ENCODE data around the gene PRKG1. TPM values are rescaled to one million over a fixed set of nuclear protein-coding genes. Genes with fewer than 3 reads are reported as not detected.

The PRKG1 gene
- polyA plus RNA-seq (2013, experiment 1 of 2), result 5.4 TPM
- polyA plus RNA-seq (2013, experiment 2 of 2), result 7.8 TPM

DNA sequence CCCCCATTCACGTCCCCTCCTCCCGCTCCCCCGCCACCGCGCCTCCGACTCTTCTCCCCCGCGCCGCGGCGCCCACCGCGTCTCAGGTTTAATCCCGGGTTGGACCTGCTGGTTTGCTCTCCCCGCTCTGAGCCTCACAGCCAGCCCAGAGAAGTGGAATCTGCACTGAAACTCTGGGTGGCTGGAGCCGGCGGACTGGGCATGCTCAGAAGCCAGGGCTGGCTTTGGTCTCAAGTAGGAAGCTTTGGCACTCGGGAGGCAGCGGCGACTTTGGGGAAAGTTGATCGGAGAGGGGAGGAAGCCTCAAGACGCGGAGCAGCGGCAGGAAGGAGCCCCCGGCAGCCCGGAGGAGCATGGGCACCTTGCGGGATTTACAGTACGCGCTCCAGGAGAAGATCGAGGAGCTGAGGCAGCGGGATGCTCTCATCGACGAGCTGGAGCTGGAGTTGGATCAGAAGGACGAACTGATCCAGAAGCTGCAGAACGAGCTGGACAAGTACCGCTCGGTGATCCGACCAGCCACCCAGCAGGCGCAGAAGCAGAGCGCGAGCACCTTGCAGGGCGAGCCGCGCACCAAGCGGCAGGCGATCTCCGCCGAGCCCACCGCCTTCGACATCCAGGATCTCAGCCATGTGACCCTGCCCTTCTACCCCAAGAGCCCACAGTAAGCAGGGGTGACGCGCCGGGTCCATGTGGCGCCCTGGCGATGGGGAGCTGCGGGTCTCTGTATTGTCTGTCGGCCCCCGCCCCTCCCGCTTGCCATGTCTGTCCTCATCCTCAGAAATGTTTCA, at the start of gene PRKG1:
PRKG1 (plus strand) TSS at position 250 of the 791 bp plus-strand sequence.
- no peaks in the 10 kb centered on the region for H3K36me3 ChIP-seq (ENCODE audit: insufficient read depth, low read length)
- no peaks in the 10 kb centered on the region for H3K9me3 ChIP-seq (ENCODE audit: insufficient read depth, low read depth, low read length)
- peak within 1 kb of the TSS; percentile 64 for H3K9ac ChIP-seq (ENCODE audit: low read depth, low read length)
- peak within 1 kb of the TSS; percentile 26; the same call in 1 of the 2 replicates for H3K27ac ChIP-seq (ENCODE audit: low read depth, low read length)
- under 1% methylated on average over 59 of the region's 59 CpGs for WGBS
- peak within 1 kb of the TSS; percentile 71 for H3K4me3 ChIP-seq (ENCODE audit: low read length)
- H3K4me1 ChIP-seq (ENCODE audit: insufficient read depth, low read length), result peaks cover 14% of the 10 kb centered on the region; the same call in 1 of the 2 replicates
- H3K27me3 ChIP-seq (ENCODE audit: insufficient read depth, low read length), result peaks cover 39% of the 10 kb centered on the region

DNA sequence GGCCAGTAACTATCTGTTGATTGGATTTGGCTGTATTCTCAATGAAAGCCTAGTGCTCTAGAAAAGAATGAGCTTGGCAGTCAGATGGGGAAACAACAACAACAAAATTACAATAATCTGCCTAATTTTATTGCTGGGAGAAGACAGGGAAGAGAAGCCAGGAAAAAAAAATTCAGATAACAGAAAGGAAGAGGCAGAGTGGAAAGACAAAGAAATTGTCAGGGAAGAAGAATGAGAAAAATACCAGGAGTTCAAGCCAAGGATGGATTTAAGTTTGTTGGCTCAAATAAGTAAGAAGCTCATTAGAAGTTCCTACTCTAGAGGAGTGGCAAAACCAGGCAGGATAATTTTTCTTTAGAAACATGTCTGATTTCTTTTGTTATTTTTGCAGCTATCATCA, 45.9 kb upstream of the PRKG1 start:
- Histone ChIP-seq H3K36me3 (ENCODE audit: insufficient read depth, low read length) (no peaks in the 10 kb centered on the region), H3K4me3 (ENCODE audit: low read length) (no peak overlapping the region), H3K27ac (ENCODE audit: low read depth, low read length) (no peak overlapping the region), H3K4me1 (ENCODE audit: insufficient read depth, low read length) (peaks cover 4% of the 10 kb centered on the region), H3K9ac (ENCODE audit: low read depth, low read length) (no peak overlapping the region), H3K27me3 (ENCODE audit: insufficient read depth, low read length) (no peaks in the 10 kb centered on the region), H3K9me3 (ENCODE audit: insufficient read depth, low read depth, low read length) (no peaks in the 10 kb centered on the region)

DNA sequence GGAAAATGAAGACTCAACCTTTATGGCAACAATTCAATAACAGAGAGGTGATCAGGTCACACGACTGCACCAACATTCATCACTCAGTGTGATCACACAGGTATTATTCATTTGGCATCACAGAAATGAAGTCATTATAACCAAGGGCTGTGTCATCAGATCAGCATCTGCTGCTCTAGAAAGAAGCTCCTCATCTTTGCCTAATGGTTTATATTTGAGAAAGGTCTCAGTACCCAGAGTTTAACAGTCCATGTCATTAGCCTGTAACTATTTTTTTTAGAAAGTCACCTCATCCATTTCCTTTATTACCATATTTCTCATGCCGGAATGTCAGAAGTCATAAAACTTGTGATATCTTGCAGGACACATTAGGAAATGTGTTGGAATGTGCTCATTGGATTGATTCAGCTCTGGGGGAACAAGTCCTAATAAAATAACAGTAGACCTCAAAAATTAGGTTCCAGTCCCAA, 45.1 kb upstream of the PRKG1 start:
- H3K27ac ChIP-seq (ENCODE audit: low read depth, low read length), result no peak overlapping the region
- no peaks in the 10 kb centered on the region for H3K36me3 ChIP-seq (ENCODE audit: insufficient read depth, low read length)
- WGBS, result 97% methylated on average over 2 of the region's 2 CpGs
- H3K4me1 ChIP-seq (ENCODE audit: insufficient read depth, low read length), result peaks cover 12% of the 10 kb centered on the region
- no peaks in the 10 kb centered on the region for H3K9me3 ChIP-seq (ENCODE audit: insufficient read depth, low read depth, low read length)
- H3K4me3 ChIP-seq (ENCODE audit: low read length), result no peak overlapping the region
- H3K9ac ChIP-seq (ENCODE audit: low read depth, low read length), result no peak overlapping the region
- H3K27me3 ChIP-seq (ENCODE audit: insufficient read depth, low read length), result no peaks in the 10 kb centered on the region

DNA sequence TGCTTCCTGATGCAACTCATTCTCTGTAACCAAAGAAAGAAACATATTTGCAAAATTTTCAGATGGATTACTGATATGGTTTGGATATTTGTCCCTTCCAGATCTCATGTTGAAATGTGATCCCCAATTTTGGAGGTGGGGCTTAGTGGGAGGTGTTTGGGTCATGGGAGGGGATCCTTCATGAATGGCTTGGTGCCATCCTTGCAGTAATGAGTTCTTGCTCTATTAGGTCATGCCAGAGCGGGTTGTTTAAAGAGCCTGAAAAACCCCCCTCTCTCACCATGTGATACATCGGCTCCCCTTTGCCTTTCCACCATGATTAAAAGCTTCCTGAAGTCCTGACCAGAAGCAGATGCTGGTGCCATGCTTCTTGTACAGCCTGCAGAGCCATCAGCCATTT, 43.8 kb upstream of the PRKG1 start:
- Histone ChIP-seq H3K36me3 (ENCODE audit: insufficient read depth, low read length) (no peaks in the 10 kb centered on the region), H3K9ac (ENCODE audit: low read depth, low read length) (no peak overlapping the region), H3K27me3 (ENCODE audit: insufficient read depth, low read length) (no peaks in the 10 kb centered on the region), H3K4me1 (ENCODE audit: insufficient read depth, low read length) (peaks cover 22% of the 10 kb centered on the region), H3K4me3 (ENCODE audit: low read length) (no peak overlapping the region), H3K27ac (ENCODE audit: low read depth, low read length) (no peak overlapping the region), H3K9me3 (ENCODE audit: insufficient read depth, low read depth, low read length) (no peaks in the 10 kb centered on the region)
- WGBS, result 87% methylated on average over 2 of the region's 2 CpGs

DNA sequence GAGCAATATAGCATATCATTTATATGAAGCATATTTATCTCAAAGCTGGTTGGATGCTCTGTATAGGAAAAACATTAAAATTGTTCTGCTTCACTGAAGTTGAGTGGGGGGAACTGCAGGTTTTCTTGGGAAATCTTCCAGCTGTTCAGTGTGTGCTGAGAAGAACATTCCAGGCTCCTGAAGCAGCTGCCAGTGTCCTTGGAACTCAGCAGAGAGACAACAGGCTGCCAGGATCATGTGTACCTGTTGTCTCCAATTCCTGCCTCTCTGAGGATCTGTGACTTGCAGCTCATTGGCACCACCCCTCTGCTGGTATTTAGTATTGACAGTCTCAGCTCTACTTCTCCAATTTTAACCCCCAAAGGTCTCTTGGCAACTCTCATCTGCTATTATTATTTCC, 42.3 kb upstream of the PRKG1 start:
- no peaks in the 10 kb centered on the region for H3K27me3 ChIP-seq (ENCODE audit: insufficient read depth, low read length)
- H3K9ac ChIP-seq (ENCODE audit: low read depth, low read length), result no peak overlapping the region
- no peaks in the 10 kb centered on the region for H3K36me3 ChIP-seq (ENCODE audit: insufficient read depth, low read length)
- H3K27ac ChIP-seq (ENCODE audit: low read depth, low read length), result no peak overlapping the region
- H3K9me3 ChIP-seq (ENCODE audit: insufficient read depth, low read depth, low read length), result no peaks in the 10 kb centered on the region
- no peak overlapping the region for H3K4me3 ChIP-seq (ENCODE audit: low read length)
- H3K4me1 ChIP-seq (ENCODE audit: insufficient read depth, low read length), result peaks cover 30% of the 10 kb centered on the region

GRCh38 chr10:51034769-51035168, 39.5 kb upstream of the PRKG1 start:
- no peaks in the 10 kb centered on the region for H3K9me3 ChIP-seq (ENCODE audit: insufficient read depth, low read depth, low read length)
- no peaks in the 10 kb centered on the region for H3K36me3 ChIP-seq (ENCODE audit: insufficient read depth, low read length)
- 79% methylated on average over 4 of the region's 4 CpGs for WGBS
- H3K9ac ChIP-seq (ENCODE audit: low read depth, low read length), result no peak overlapping the region
- H3K4me3 ChIP-seq (ENCODE audit: low read length), result no peak overlapping the region
- no peak overlapping the region for H3K27ac ChIP-seq (ENCODE audit: low read depth, low read length)
- H3K27me3 ChIP-seq (ENCODE audit: insufficient read depth, low read length), result no peaks in the 10 kb centered on the region
- H3K4me1 ChIP-seq (ENCODE audit: insufficient read depth, low read length), result peaks cover 30% of the 10 kb centered on the region

- Histone ChIP-seq H3K27ac (ENCODE audit: low read depth, low read length) (no peak overlapping the region), H3K36me3 (ENCODE audit: insufficient read depth, low read length) (no peaks in the 10 kb centered on the region), H3K9me3 (ENCODE audit: insufficient read depth, low read depth, low read length) (no peaks in the 10 kb centered on the region), H3K4me3 (ENCODE audit: low read length) (no peak overlapping the region), H3K4me1 (ENCODE audit: insufficient read depth, low read length) (peaks cover 30% of the 10 kb centered on the region), H3K9ac (ENCODE audit: low read depth, low read length) (no peak overlapping the region), H3K27me3 (ENCODE audit: insufficient read depth, low read length) (no peaks in the 10 kb centered on the region)
- 85% methylated on average over 4 of the region's 4 CpGs for WGBS
Observed at GRCh38 chr10:51035344-51035743, 38.9 kb upstream of the PRKG1 start.

DNA sequence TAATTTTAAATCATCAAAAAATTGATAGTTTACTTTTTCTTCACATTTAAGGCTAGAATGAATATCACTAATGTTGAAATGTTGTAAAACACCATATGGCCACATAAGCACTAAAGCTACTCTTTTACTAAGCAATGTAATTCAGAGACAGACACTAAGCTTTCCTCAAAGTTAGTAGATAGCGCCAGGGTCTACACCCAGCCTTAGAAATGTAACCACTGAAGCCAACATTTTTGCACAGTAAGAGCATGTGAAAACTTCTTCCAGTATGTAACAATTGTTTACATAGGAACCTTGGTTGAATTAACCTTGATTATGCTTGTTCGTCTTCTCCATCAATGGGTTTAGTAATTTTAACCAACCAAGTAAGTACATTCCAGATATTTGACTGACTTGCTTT, 28.4 kb upstream of the PRKG1 start:
- Histone ChIP-seq H3K9me3 (ENCODE audit: insufficient read depth, low read depth, low read length) (no peaks in the 10 kb centered on the region), H3K36me3 (ENCODE audit: insufficient read depth, low read length) (no peaks in the 10 kb centered on the region), H3K9ac (ENCODE audit: low read depth, low read length) (no peak overlapping the region), H3K27me3 (ENCODE audit: insufficient read depth, low read length) (no peaks in the 10 kb centered on the region), H3K27ac (ENCODE audit: low read depth, low read length) (no peak overlapping the region), H3K4me3 (ENCODE audit: low read length) (no peak overlapping the region), H3K4me1 (ENCODE audit: insufficient read depth, low read length) (no peaks in the 10 kb centered on the region)
- WGBS, result 98% methylated on average over 2 of the region's 2 CpGs

- no peak overlapping the region for H3K4me3 ChIP-seq (ENCODE audit: low read length)
- no peaks in the 10 kb centered on the region for H3K9me3 ChIP-seq (ENCODE audit: insufficient read depth, low read depth, low read length)
- no peak overlapping the region for H3K27ac ChIP-seq (ENCODE audit: low read depth, low read length)
- WGBS, result 94% methylated on average over 6 of the region's 6 CpGs
- H3K4me1 ChIP-seq (ENCODE audit: insufficient read depth, low read length), result no peaks in the 10 kb centered on the region
- H3K9ac ChIP-seq (ENCODE audit: low read depth, low read length), result no peak overlapping the region
- no peaks in the 10 kb centered on the region for H3K27me3 ChIP-seq (ENCODE audit: insufficient read depth, low read length)
- H3K36me3 ChIP-seq (ENCODE audit: insufficient read depth, low read length), result no peaks in the 10 kb centered on the region
Observed at GRCh38 chr10:51046654-51047053, 27.6 kb upstream of the PRKG1 start.

GRCh38 chr10:51047857-51048256, 26.4 kb upstream of the PRKG1 start:
- H3K4me1 ChIP-seq (ENCODE audit: insufficient read depth, low read length), result no peaks in the 10 kb centered on the region
- no peak overlapping the region for H3K27ac ChIP-seq (ENCODE audit: low read depth, low read length)
- no peak overlapping the region for H3K4me3 ChIP-seq (ENCODE audit: low read length)

DNA sequence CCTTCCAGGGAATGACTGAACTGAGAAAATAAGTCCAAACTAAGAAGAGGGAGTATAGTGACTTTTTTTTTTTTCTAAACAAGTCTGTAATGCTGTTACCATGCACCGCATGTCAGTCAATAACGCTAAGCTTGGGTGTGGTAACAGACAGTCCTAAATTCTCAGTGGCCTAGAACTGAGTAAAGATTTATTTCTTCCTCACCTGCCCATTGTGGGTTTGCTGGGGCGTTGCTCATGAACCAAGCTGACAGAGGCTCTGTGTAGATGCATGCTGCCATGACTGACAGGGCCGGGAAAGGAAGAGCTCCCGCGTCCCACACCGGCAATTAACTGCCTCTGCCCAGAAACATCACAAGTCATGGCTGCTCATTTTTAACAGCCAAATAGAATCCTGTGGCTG, 25.5 kb upstream of the PRKG1 start:
- Histone ChIP-seq H3K27ac (ENCODE audit: low read depth, low read length) (no peak overlapping the region), H3K27me3 (ENCODE audit: insufficient read depth, low read length) (no peaks in the 10 kb centered on the region), H3K36me3 (ENCODE audit: insufficient read depth, low read length) (no peaks in the 10 kb centered on the region), H3K4me3 (ENCODE audit: low read length) (no peak overlapping the region), H3K9me3 (ENCODE audit: insufficient read depth, low read depth, low read length) (no peaks in the 10 kb centered on the region), H3K4me1 (ENCODE audit: insufficient read depth, low read length) (no peaks in the 10 kb centered on the region), H3K9ac (ENCODE audit: low read depth, low read length) (no peak overlapping the region)
- WGBS, result 92% methylated on average over 7 of the region's 7 CpGs

More at GRCh38 chr10:51047857-51048256, 26.4 kb upstream of the PRKG1 start:
- H3K9ac ChIP-seq (ENCODE audit: low read depth, low read length), result no peak overlapping the region
- H3K9me3 ChIP-seq (ENCODE audit: insufficient read depth, low read depth, low read length), result no peaks in the 10 kb centered on the region
- no peaks in the 10 kb centered on the region for H3K36me3 ChIP-seq (ENCODE audit: insufficient read depth, low read length)
- H3K27me3 ChIP-seq (ENCODE audit: insufficient read depth, low read length), result no peaks in the 10 kb centered on the region
- 91% methylated on average over 2 of the region's 2 CpGs for WGBS

Data from HUES64 (cell line).